Sigmoid colon (tissue), 7 donors: ENCODE data around the gene NCAPG2. TPM values are rescaled to one million over a fixed set of nuclear protein-coding genes. Genes with fewer than 3 reads are reported as not detected.

ENCODE experiments used
- DNase-seq: peaks from one replicate; pipeline ENCODE4 v3.0.0-alpha.2; 2019
- H3K27ac ChIP-seq, 4 donors: fragments of 200-600 bp; sonication (generic); one replicate each; pipeline ENCODE4 v1.5.1; 2016 to 2019; ENCODE audit warnings: mild to moderate bottlenecking in 1 of 4
- H3K27me3 ChIP-seq, 3 donors: fragments of 200-600 bp; sonication (generic); one replicate each; pipeline ENCODE4 v1.5.1; 2019; ENCODE audit warnings: mild to moderate bottlenecking in 1 of 3
- H3K36me3 ChIP-seq, 4 donors: fragments of 200-600 bp; sonication (generic); one replicate each; pipeline ENCODE4 v1.5.1; 2016 to 2019
- H3K4me1 ChIP-seq, 4 donors: fragments of 200-600 bp; sonication (generic); one replicate each; pipeline ENCODE4 v1.5.1; 2017 to 2019
- H3K4me3 ChIP-seq, 4 donors: fragments of 200-600 bp; sonication (generic); one replicate each; pipeline ENCODE4 v1.5.1; 2017 to 2019; ENCODE audit warnings: mild to moderate bottlenecking in 2 of 4, moderate library complexity in 1 of 4
- H3K9me3 ChIP-seq, 4 donors: fragments of 200-600 bp in 3 of 4; sonication (generic) in 3 of 4; one replicate each; pipeline versions ENCODE4 v1.5.1 to v1.6.1; 2013 to 2019
- CTCF ChIP-seq, 4 experiments: fragments of 450-650 bp in 3 of 4; fragments of 200-600 bp in 1 of 4; IDR thresholded peaks; one replicate each; pipeline ENCODE4 v1.5.1; 2016 to 2019; ENCODE audit warnings: antibody characterized with exemption in 4 of 4, mild to moderate bottlenecking in 3 of 4, moderate library complexity in 2 of 4
- EP300 ChIP-seq, 4 donors: sonication (generic); formaldehyde crosslinking; IDR thresholded peaks; one replicate each; pipeline ENCODE4 v1.6.1; 2017; ENCODE audit warnings: antibody characterized with exemption in 4 of 4
- POLR2A ChIP-seq, 2 donors: fragments of 450-650 bp; IDR thresholded peaks; one replicate each; pipeline ENCODE4 v1.6.1; 2016; ENCODE audit warnings: antibody characterized with exemption in 2 of 2, mild to moderate bottlenecking in 2 of 2, moderate library complexity in 2 of 2
- POLR2AphosphoS5 ChIP-seq, 4 donors: sonication (generic); formaldehyde crosslinking; IDR thresholded peaks; one replicate each; pipeline ENCODE4 v1.6.1; 2017; ENCODE audit warnings: antibody characterized with exemption in 4 of 4
- WGBS, 2 donors: extraction: QIAGEN DNeasy Blood & Tissue Kit; methylation state at CpG; one replicate each; pipeline ENCODE4 v1.1.7; 2013; 5-methylcytosine and 5-hydroxymethylcytosine counted together
- intact Hi-C: fragments of 100-400 bp; cut with DNase I; formaldehyde crosslinking; loops from one replicate; pipeline ENCODE4 v1.15.1; 2023
- polyA plus RNA-seq, 3 donors: library from polyadenylated mRNA; stranded (reverse); fragments of 200-250 nt; gene quantifications; one replicate each; pipeline ENCODE4 v1.2.3, GENCODE V29; 2013
- total RNA-seq, 4 donors: library from RNA; depleted of rRNA; stranded (reverse); fragments of >200 nt; gene quantifications; one replicate each; pipeline ENCODE4 v1.1.0, GENCODE V29; 2016
- donor health status: healthy with polysubstance abuse.
- donor health status: Bipolar disorder and iron deficiency.
- donor health status: healthy.

Gene NCAPG2
- total and polyA plus RNA-seq, 7 donors: 1.2 to 11.5 (median 4.4) TPM

- Histone ChIP-seq H3K36me3 (peaks cover 0 to 10% (median 0%) of the 10 kb centered on the region in 4 donors), H3K27me3 (no peaks in the 10 kb centered on the region), H3K9me3 (no peaks in the 10 kb centered on the region), H3K27ac (no peak overlapping the region), H3K4me3 (no peak overlapping the region), H3K4me1 (no peaks in the 10 kb centered on the region)
- no peak for DNase-seq
- no peak for TF ChIP-seq CTCF (IDR thresholded peaks at IDR 0.05)
- TF ChIP-seq EP300 (IDR thresholded peaks at IDR 0.05): no peak
- TF ChIP-seq POLR2AphosphoS5 (IDR thresholded peaks at IDR 0.05): no peak
- TF ChIP-seq POLR2A (IDR thresholded peaks at IDR 0.05): no peak
- WGBS, 2 donors: 96 to 97% methylated on average over 12 of the region's 12 CpGs
- intact Hi-C loops: no loop called here
Observed at GRCh38 chr7:158664406-158664805, 40.2 kb downstream of the NCAPG2 start.

GRCh38 chr7:158663428-158663741 is 41.2 kb downstream of the NCAPG2 start:
- H3K4me1 ChIP-seq: no peaks in the 10 kb centered on the region
- DNase-seq: no peak
- WGBS, 2 donors: 87 to 92% methylated on average over 2 of the region's 2 CpGs
- H3K36me3 ChIP-seq: peaks cover 0 to 10% (median 0%) of the 10 kb centered on the region in 4 donors
- no peak overlapping the region for H3K27ac ChIP-seq
- TF ChIP-seq POLR2A (IDR thresholded peaks at IDR 0.05) (no peak), EP300 (IDR thresholded peaks at IDR 0.05) (no peak), POLR2AphosphoS5 (IDR thresholded peaks at IDR 0.05) (no peak), CTCF (IDR thresholded peaks at IDR 0.05) (no peak)
- H3K9me3 ChIP-seq: no peaks in the 10 kb centered on the region
- H3K4me3 ChIP-seq: no peak overlapping the region
- intact Hi-C loops: no loop called here
- no peaks in the 10 kb centered on the region for H3K27me3 ChIP-seq

- no peak for DNase-seq
- no peaks in the 10 kb centered on the region for H3K9me3 ChIP-seq
- peaks cover 0 to 10% (median 0%) of the 10 kb centered on the region in 4 donors for H3K36me3 ChIP-seq
- intact Hi-C loops: no loop called here
- H3K27me3 ChIP-seq: no peaks in the 10 kb centered on the region
- no peak overlapping the region for H3K4me3 ChIP-seq
- no peak overlapping the region for H3K27ac ChIP-seq
- no peaks in the 10 kb centered on the region for H3K4me1 ChIP-seq
- WGBS, 2 donors: 86 to 92% methylated on average over 14 of the region's 14 CpGs
- TF ChIP-seq EP300 (IDR thresholded peaks at IDR 0.05): no peak
- TF ChIP-seq CTCF (IDR thresholded peaks at IDR 0.05): no peak
- no peak for TF ChIP-seq POLR2A (IDR thresholded peaks at IDR 0.05)
- no peak for TF ChIP-seq POLR2AphosphoS5 (IDR thresholded peaks at IDR 0.05)
Observed at GRCh38 chr7:158662610-158663427, 41.8 kb downstream of the NCAPG2 start.

GRCh38 chr7:158658475-158658874 is 46.1 kb downstream of the NCAPG2 start:
- Histone ChIP-seq H3K4me3 (no peak overlapping the region), H3K27me3 (no peaks in the 10 kb centered on the region), H3K27ac (no peak overlapping the region), H3K4me1 (no peaks in the 10 kb centered on the region), H3K36me3 (peaks cover 0 to 32% (median 3%) of the 10 kb centered on the region in 4 donors), H3K9me3 (no peaks in the 10 kb centered on the region)
- 66 to 80% methylated on average over 2 of the region's 2 CpGs for WGBS, 2 donors
- TF ChIP-seq CTCF (IDR thresholded peaks at IDR 0.05): no peak
- TF ChIP-seq POLR2A (IDR thresholded peaks at IDR 0.05): no peak
- TF ChIP-seq EP300 (IDR thresholded peaks at IDR 0.05): no peak
- no peak for TF ChIP-seq POLR2AphosphoS5 (IDR thresholded peaks at IDR 0.05)
- DNase-seq: no peak
- intact Hi-C loops: no loop called here
